ENCODE results near the gene ERBB4. TPM values are rescaled to one million over a fixed set of nuclear protein-coding genes. Genes with fewer than 3 reads are reported as not detected.

ERBB4 gene
- total and polyA plus RNA-seq, 10 of the 15 experiments (the other 5 are each of a cell fraction or from before 2014, with no cell fraction given) = under 0.01 to 0.23 (median 0.01) TPM; not detected in 4

GRCh38 chr2:211373203-211373602 lies 1165.4 kb downstream of the ERBB4 start (continued):
- no peak for TF ChIP-seq SKIL (IDR thresholded peaks at IDR 0.05; ENCODE audit: low read depth, poor library complexity, severe bottlenecking)
- TF ChIP-seq STAT3 (IDR thresholded peaks at IDR 0.05; ENCODE audit: low read depth, low read length) = no peak

GRCh38 chr2:211371465-211371864 lies 1167.1 kb downstream of the ERBB4 start:
- in situ Hi-C loops (cut with MboI) (no loop called here), intact Hi-C loops (cut with micrococcal nuclease; ENCODE audit: unreplicated experiment) (no loop called here)
- FAIRE-seq (no peak), ATAC-seq (no peak), DNase-seq (ENCODE audit: low read depth, low spot score) (no peak)
- no peaks in the 10 kb centered on the region for H3K36me3 ChIP-seq (ENCODE audit: control insufficient read depth in 2 of 2, insufficient read depth in 2 of 2, low read length in 1 of 2)
- 11% methylated on average over 2 of the region's 2 CpGs for WGBS (ENCODE audit: insufficient coverage, insufficient replicate concordance, low lambda C conversion rate, missing lambda C conversion rate)
- CTCF ChIA-PET = no interaction called here
- H3K4me2 ChIP-seq (ENCODE audit: control insufficient read depth, insufficient read depth) = no peak overlapping the region
- no peak overlapping the region for H3K9ac ChIP-seq (ENCODE audit: control insufficient read depth, insufficient read depth, low read length)
- POLR2A ChIA-PET = interaction anchor here (0.6 kb wide), 1 partner anchor 45 kb away, joined by 3 read pairs; no protein-coding TSS in a partner anchor
- H3K4me3 ChIP-seq = no peak overlapping the region
- TF ChIP-seq SPI1 (IDR thresholded peaks at IDR 0.05; ENCODE audit: borderline replicate concordance, insufficient read depth, low read depth, low read length) (peak; percentile 75; the same call in 1 of the 2 replicates), CHD4 (IDR thresholded peaks at IDR 0.05) (no peak), IKZF2 (IDR thresholded peaks at IDR 0.05) (0 out of 4 replicates have a peak, but pooled peaks of 1 of the 2 experiments have one; percentile 33), IKZF1 (conservative IDR thresholded peaks at IDR 0.05) (0 out of 2 replicates have a peak, but pooled peaks have one; percentile 21), SKIL (IDR thresholded peaks at IDR 0.05; ENCODE audit: low read depth, poor library complexity, severe bottlenecking) (no peak)
- H2AFZ ChIP-seq (ENCODE audit: control insufficient read depth, low read depth, low read length) = no peak overlapping the region
- H3K27me3 ChIP-seq (replicated peaks in 1 of 2; ENCODE audit: control insufficient read depth in 2 of 2, insufficient read depth in 2 of 2, low read length in 1 of 2) = no peaks in the 10 kb centered on the region
- H3K27ac ChIP-seq (ENCODE audit: control insufficient read depth, insufficient read depth) = no peak overlapping the region
- no peaks in the 10 kb centered on the region for H3K79me2 ChIP-seq (ENCODE audit: control insufficient read depth, insufficient read depth, low read length)
- no peaks in the 10 kb centered on the region for H4K20me1 ChIP-seq (ENCODE audit: control insufficient read depth, insufficient read depth)
- BruUV-seq (replicated peaks) = no TSS peak
- H3K4me1 ChIP-seq (ENCODE audit: control insufficient read depth, insufficient read depth, low read length) = no peaks in the 10 kb centered on the region
- H3K9me3 ChIP-seq (replicated peaks; ENCODE audit: control insufficient read depth, insufficient read depth, low read length) = no peaks in the 10 kb centered on the region
- RAD21 ChIA-PET (ENCODE audit: unreplicated experiment) = no interaction called here
- SMC1A ChIA-PET (ENCODE audit: uncharacterized antibody, unreplicated experiment) = no interaction called here
